Lower leg skin (tissue), 4 donors: Measurements from ENCODE around the gene EMILIN2. TPM values are rescaled to one million over a fixed set of nuclear protein-coding genes. Genes with fewer than 3 reads are reported as not detected.
"Not testable (repeated sequence)": the region's sequence is repeated elsewhere in the genome, so short reads cannot be mapped to it uniquely, and the experiment has no call there.

Experiments
- DNase-seq, 2 donors: peaks; one replicate each; pipeline ENCODE4 v3.0.0-alpha.2; 2019; ENCODE audit warnings: low spot score in 2 of 2
- H3K4me3 ChIP-seq: fragments of 200-600 bp; sonication (generic); 2 replicates; pipeline ENCODE4 v1.5.1; 2017; ENCODE audit warnings: mild to moderate bottlenecking, low read depth; ENCODE audit not compliant: poor library complexity, severe bottlenecking
- POLR2A ChIP-seq, 2 donors: fragments of 450-650 bp; IDR thresholded peaks; one replicate each; pipeline ENCODE4 v1.6.1; 2016 to 2017; ENCODE audit warnings: antibody characterized with exemption in 2 of 2, mild to moderate bottlenecking in 1 of 2, moderate library complexity in 1 of 2
- WGBS, 2 donors: methylation state at CpG; one replicate each; pipeline ENCODE4 v1.1.5; 2018; 5-methylcytosine and 5-hydroxymethylcytosine counted together
- intact Hi-C: fragments of 100-400 bp; cut with DNase I; formaldehyde crosslinking; loops from one replicate; pipeline ENCODE4 v1.15.0; 2023; ENCODE audit warnings: low total_unique reads
- total RNA-seq, 4 donors: library from RNA; depleted of rRNA; stranded (reverse); fragments of >200 nt; gene quantifications; one replicate each; pipeline ENCODE4 v1.1.0, GENCODE V29; 2016
- TF ChIP-seq, protein P1 (sequence below), 3 donors: fragments of 450-650 bp; IDR thresholded peaks; one replicate each; pipeline ENCODE4 v1.5.1; 2016; ENCODE audit warnings: antibody characterized with exemption in 3 of 3, mild to moderate bottlenecking in 3 of 3, moderate library complexity in 2 of 3

Gene EMILIN2
- total RNA-seq, 4 donors from 2014 or later = 4.0 to 10.9 (median 7.5) TPM

DNA sequence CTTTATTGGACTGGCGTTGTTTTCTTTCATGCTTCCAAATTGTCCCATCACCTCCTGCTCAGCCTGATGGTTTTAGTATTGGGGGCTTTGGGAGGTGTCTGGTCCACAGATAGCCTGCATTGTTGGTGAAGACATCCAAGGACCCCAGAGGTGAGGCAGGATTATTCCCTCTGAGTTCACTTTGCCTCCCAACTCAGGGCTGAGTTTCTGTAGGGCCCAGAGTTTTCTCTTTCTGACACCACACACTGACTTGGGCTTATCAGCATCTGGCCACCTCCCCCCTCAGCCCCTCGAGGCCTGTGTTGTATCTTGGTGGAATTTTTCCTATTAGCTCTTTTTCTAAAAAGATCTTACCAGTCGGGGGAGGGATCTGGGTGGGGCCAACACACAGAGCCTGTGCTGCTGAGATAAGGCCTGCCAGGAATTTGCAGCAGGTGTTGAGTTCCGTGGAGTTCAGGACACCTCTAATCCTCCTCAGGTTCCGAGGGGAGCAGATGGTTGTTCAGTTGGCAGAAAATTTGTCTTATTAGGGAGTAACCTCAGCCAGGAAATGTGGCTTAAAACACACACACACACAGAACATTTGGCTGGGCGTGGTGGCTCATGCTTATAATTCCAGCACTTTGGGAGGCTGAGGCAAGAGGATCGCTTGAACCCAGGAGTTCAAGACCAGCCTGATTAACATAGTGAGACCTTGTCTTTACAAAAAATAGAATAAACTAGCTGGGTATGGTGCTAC, 7.3 kb downstream of the EMILIN2 start:
- peak in 1 of 2 donors; percentile 79 for DNase-seq
- WGBS, 2 donors = 54 to 58% methylated on average over 7 of the region's 7 CpGs
- no peak overlapping the region for H3K4me3 ChIP-seq
- intact Hi-C loops = no loop called here
- TF ChIP-seq, protein P1, sequence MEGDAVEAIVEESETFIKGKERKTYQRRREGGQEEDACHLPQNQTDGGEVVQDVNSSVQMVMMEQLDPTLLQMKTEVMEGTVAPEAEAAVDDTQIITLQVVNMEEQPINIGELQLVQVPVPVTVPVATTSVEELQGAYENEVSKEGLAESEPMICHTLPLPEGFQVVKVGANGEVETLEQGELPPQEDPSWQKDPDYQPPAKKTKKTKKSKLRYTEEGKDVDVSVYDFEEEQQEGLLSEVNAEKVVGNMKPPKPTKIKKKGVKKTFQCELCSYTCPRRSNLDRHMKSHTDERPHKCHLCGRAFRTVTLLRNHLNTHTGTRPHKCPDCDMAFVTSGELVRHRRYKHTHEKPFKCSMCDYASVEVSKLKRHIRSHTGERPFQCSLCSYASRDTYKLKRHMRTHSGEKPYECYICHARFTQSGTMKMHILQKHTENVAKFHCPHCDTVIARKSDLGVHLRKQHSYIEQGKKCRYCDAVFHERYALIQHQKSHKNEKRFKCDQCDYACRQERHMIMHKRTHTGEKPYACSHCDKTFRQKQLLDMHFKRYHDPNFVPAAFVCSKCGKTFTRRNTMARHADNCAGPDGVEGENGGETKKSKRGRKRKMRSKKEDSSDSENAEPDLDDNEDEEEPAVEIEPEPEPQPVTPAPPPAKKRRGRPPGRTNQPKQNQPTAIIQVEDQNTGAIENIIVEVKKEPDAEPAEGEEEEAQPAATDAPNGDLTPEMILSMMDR (IDR thresholded peaks at IDR 0.05) = no peak
- TF ChIP-seq POLR2A (IDR thresholded peaks at IDR 0.05) = no peak

DNA sequence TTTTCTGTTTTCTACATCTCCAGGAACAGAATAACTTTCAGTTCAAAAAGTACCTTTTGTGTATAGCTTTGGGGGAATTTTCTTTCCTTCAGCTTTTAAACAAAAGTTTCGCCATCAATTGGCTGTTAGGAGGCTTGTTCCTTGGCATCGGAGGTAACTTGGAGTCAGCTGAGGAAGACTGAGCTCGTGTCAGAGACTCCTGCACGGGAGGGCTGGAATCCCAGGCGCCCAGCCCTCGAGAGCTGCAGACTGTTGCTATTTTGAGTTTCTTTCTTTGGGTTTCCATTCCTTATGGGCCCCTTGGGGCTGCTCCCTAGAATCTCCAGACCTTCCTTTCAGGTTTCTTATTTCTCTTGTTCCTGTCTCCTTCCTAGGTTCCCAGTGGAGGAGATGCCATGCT, 8.1 kb downstream of the EMILIN2 start:
- intact Hi-C loops = no loop called here
- peak; percentile 47 to 87 for DNase-seq
- TF ChIP-seq, protein P1 (IDR thresholded peaks at IDR 0.05) = no peak
- no peak for TF ChIP-seq POLR2A (IDR thresholded peaks at IDR 0.05)
- no peak overlapping the region for H3K4me3 ChIP-seq
- 26 to 30% methylated on average over 6 of the region's 6 CpGs for WGBS, 2 donors

DNA sequence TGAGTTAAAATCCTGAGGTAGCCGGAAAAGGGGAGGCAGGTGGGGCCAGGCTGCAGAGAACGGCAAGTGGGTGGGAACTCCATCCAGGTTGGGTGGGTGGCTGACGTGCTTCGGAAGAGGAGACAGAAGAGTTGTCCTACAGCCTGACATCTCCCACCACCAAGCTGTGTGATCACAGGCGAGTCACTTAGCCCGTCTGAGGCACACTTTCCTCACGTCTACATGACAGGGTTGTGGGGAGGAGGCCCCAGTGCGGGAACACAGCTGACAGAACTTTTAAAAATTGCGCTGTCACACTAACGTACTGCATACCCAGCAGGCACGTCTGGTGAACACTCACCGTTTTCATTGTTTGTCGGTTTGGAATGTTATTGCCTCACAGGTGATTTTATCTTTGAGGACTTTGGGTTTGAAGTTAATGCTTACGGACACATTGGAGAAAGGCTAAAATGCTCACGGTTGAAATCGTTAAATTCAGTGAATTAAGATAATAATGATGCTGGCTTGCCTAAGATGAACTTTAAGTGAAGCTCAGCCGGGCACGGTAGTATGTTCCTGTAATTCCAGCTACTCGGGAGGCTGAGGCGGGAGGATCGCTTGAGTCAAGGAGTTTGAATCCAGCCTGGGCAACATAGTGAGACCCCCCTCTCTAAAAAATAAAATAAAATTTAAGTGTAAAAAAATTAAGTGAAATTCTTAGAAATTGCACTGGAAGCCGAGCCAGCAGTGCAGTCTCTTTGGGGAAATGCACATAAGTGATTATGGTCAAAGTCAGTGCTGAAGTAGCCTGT, 8.9 kb downstream of the EMILIN2 start:
- WGBS, 2 donors = 66 to 67% methylated on average over 22 of the region's 22 CpGs
- peak in 1 of 2 donors; percentile 81 for DNase-seq
- intact Hi-C loops = no loop called here
- no peak overlapping the region for H3K4me3 ChIP-seq
- TF ChIP-seq, protein P1 (IDR thresholded peaks at IDR 0.05) = no peak
- TF ChIP-seq POLR2A (IDR thresholded peaks at IDR 0.05) = no peak

DNA sequence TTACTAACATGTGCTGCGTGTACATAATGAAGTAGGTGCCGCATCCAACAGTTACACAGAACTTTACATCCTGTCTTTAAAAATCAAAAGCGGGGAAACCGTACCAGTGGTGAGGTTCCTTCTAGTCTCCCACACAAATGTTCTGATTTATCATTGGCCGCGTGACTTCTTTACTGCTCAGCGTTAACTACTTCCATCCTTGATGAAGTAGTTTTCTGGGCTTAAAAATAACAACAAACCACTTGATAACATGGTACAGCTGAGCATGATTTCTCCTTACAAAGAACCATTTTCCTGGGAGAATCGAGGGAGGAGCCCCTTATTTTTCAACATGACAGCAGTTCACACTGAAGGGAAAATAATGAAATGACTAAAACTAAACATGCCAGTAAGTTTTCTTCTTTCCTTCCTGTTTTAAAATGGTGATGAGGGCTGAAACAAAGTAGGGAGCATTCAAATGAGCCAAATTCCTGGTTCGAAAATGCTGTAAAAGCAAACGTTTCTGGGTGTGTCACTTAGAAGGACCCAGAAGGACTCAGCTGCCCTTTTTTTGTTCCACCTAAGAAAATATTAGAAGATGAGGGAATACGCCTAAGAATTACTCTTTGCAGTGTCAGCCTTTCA, 9.9 kb downstream of the EMILIN2 start:
- intact Hi-C loops = no loop called here
- no peak overlapping the region for H3K4me3 ChIP-seq
- peak in 1 of 2 donors; percentile 12 for DNase-seq
- WGBS, 2 donors = 46 to 47% methylated on average over 11 of the region's 11 CpGs
- no peak for TF ChIP-seq POLR2A (IDR thresholded peaks at IDR 0.05)
- TF ChIP-seq, protein P1 (IDR thresholded peaks at IDR 0.05) = no peak

DNA sequence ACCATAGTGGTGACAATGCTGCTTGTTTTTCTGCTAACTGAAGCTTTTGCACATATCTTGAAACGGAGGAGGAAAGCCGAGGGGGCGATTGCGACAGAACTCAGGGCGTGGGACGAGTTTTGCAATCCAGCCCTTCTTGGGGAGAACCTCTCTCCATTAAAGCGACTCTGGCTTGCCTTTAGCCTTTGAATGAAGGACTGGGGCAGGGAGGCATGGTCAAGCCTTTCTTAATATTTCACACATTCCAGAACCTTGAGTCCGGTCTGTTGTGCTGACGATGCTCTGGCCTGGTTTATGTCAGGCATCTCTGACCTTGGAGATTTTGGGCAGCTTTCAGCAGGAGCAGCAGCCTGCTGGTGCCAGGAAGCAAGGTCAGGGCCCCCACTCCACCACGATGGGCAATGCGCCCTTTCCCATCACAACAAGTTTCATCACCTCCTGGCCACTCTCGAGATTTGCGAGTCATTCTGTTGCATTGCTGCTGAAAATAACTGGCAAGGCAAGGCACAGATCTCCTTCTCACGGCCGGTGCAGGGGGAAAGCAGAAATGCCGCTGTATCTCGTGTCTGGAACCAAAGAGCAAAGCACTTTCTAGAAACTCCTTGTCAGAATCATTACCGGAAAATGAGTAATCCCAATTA, 10.8 kb downstream of the EMILIN2 start:
- intact Hi-C loops = no loop called here
- DNase-seq = peak; percentile 89 to 98
- H3K4me3 ChIP-seq = no peak overlapping the region
- TF ChIP-seq, protein P1 (IDR thresholded peaks at IDR 0.05) = no peak
- TF ChIP-seq POLR2A (IDR thresholded peaks at IDR 0.05) = no peak
- 40 to 47% methylated on average over 18 of the region's 18 CpGs for whole genome bisulfite sequencing, 2 donors

DNA sequence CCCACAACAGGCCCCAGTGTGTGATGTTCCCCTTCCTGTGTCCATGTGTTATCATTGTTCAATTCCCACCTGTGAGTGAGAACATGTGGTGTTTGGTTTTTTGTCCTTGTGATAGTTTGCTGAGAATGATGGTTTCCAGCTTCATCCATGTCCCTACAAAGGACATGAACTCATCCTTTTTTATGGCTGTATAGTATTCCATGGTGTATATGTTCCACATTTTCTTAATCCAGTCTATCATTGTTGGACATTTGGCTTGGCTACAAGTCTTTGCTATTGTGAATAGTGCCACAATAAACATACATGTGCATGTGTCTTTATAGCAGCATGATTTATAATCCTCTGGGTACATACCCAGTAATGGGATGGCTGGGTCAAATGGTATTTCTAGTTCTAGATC, 13.6 kb downstream of the EMILIN2 start:
- H3K4me3 ChIP-seq, DNase-seq, intact Hi-C loops: not testable (repeated sequence)

DNA sequence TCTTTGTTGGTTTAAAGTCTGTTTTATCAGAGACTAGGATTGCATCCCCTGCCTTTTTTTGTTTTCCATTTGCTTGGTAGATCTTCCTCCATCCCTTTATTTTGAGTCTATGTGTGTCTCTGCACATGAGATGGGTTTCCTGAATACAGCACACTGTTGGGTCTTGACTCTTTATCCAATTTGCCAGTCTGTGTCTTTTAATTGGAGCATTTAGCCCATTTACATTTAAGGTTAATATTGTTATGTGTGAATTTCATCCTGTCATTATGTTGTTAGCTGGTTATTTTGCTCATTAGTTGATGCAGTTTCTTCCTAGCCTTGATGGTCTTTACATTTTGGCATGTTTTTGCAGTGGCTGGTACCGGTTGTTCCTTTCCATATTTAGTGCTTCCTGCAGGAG, 17.2 kb downstream of the EMILIN2 start:
- H3K4me3 ChIP-seq, DNase-seq, intact Hi-C loops: not testable (repeated sequence)
- 83 to 90% methylated on average over 1 of the region's 1 CpG for whole genome bisulfite sequencing, 2 donors

DNA sequence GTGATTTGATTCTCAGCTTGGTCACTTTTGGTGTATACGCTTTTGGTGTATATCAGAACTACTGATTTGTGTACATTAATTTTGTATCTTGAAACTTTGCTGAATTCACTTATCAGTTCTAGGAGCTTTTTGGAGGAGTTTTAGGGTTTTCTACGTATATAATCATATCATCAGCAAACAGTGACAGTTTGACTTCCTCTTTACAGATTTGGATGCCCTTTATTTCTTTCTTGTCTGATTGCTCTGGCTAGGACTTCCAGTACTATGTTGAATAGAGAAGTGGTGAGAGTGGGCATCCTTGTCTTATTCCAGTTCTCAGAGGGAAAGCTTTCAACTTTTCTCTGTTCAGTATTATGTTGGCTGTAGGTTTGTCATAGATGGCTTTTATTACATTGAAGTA, 19.7 kb downstream of the EMILIN2 start:
- DNase-seq, H3K4me3 ChIP-seq, intact Hi-C loops: not testable (repeated sequence)
- 40 to 72% methylated on average over 2 of the region's 2 CpGs for WGBS, 2 donors
